IPS DF 6.9 (cell line): ENCODE measurements around the gene EVC.

Source experiments
- DNase-seq: peaks from one replicate; pipeline ENCODE4 v3.0.0-alpha.2; 2013; ENCODE audit warnings: low read depth, low spot score
- H3K27ac ChIP-seq: one replicate; pipeline ENCODE4 v1.5.1; 2013; ENCODE audit warnings: low read length, control low read depth
- H3K27me3 ChIP-seq: 2 replicates; pipeline ENCODE4 v1.6.1; 2013; ENCODE audit warnings: mild to moderate bottlenecking, low read length; ENCODE audit not compliant: control insufficient read depth, insufficient read depth
- H3K36me3 ChIP-seq: 2 replicates; pipeline ENCODE4 v1.6.1; 2013; ENCODE audit warnings: low read length; ENCODE audit not compliant: control insufficient read depth, insufficient read depth
- H3K4me1 ChIP-seq: 2 replicates; pipeline ENCODE4 v1.6.1; 2013; ENCODE audit warnings: low read length; ENCODE audit not compliant: control insufficient read depth, insufficient read depth
- H3K4me3 ChIP-seq: 2 replicates; pipeline ENCODE4 v1.5.1; 2013; ENCODE audit warnings: mild to moderate bottlenecking, low read length
- H3K9me3 ChIP-seq: 2 replicates; pipeline ENCODE4 v1.6.1; 2013; ENCODE audit warnings: low read length, inconsistent platforms; ENCODE audit not compliant: control insufficient read depth, insufficient read depth
- WGBS: extraction: QIAGEN DNeasy Blood & Tissue Kit; methylation state at CpG from one replicate; pipeline ENCODE4 v1.1.7; 2013; ENCODE audit warnings: mixed read lengths, missing lambda C conversion rate; ENCODE audit not compliant: insufficient read length, insufficient coverage; 5-methylcytosine and 5-hydroxymethylcytosine counted together

The EVC gene

GRCh38 chr4:5857199-5857598 lies 146.2 kb downstream of the EVC start:
- no peak overlapping the region for H3K4me3 ChIP-seq
- H3K27me3 ChIP-seq = no peaks in the 10 kb centered on the region
- H3K27ac ChIP-seq = no peak overlapping the region
- WGBS = 100% methylated on average over 1 of the region's 2 CpGs
- no peaks in the 10 kb centered on the region for H3K9me3 ChIP-seq
- no peaks in the 10 kb centered on the region for H3K4me1 ChIP-seq
- DNase-seq = no peak
- H3K36me3 ChIP-seq = peaks cover 22% of the 10 kb centered on the region

- Histone ChIP-seq H3K27ac (no peak overlapping the region), H3K4me3 (no peak overlapping the region), H3K9me3 (no peaks in the 10 kb centered on the region), H3K4me1 (no peaks in the 10 kb centered on the region), H3K36me3 (peaks cover 20% of the 10 kb centered on the region), H3K27me3 (no peaks in the 10 kb centered on the region)
- DNase-seq = no peak
- no CpG with 5 or more reads among the region's 16 CpGs for WGBS
Observed at GRCh38 chr4:5858020-5858769, 147.2 kb downstream of the EVC start.

GRCh38 chr4:5863461-5864113 lies 152.6 kb downstream of the EVC start:
- Histone ChIP-seq H3K4me1 (no peaks in the 10 kb centered on the region; the same call in 1 of the 2 replicates), H3K4me3 (no peak overlapping the region), H3K9me3 (no peaks in the 10 kb centered on the region), H3K27me3 (no peaks in the 10 kb centered on the region), H3K36me3 (peaks cover 16% of the 10 kb centered on the region), H3K27ac (no peak overlapping the region)
- no CpG with 5 or more reads among the region's 15 CpGs for WGBS
- DNase-seq = no peak
